BJ (cell line): Measurements from ENCODE around the gene GFOD1. TPM values are rescaled to one million over a fixed set of nuclear protein-coding genes. Genes with fewer than 3 reads are reported as not detected.

ENCODE experiments used
- CTCF ChIA-PET: fragments of 350-600 bp; formaldehyde crosslinking; extraction: SDS; loops from one replicate; lab custom pipeline; 2021; ENCODE audit warnings: antibody characterized with exemption, inconsistent platforms; lab: Yijun Ruan, JAX
- POLR2A ChIA-PET: fragments of 300-600 bp; sonication (Branson Sonifier 250); formaldehyde crosslinking; extraction: SDS; loops from one replicate; lab custom pipeline; 2021; ENCODE audit warnings: antibody characterized with exemption; lab: Charles Lee
- DNase-seq: peaks from one replicate; pipeline ENCODE4 v3.0.0-alpha.2; 2011; ENCODE audit warnings: low read depth
- H3K27me3 ChIP-seq: 2 replicates; pipeline ENCODE4 v1.6.0; 2011; ENCODE audit warnings: low read length; ENCODE audit not compliant: control insufficient read depth, insufficient read depth
- H3K36me3 ChIP-seq: 2 replicates; pipeline ENCODE4 v1.5.1; 2011; ENCODE audit warnings: low read length; ENCODE audit not compliant: control insufficient read depth, insufficient read depth
- H3K4me3 ChIP-seq: 2 replicates; pipeline ENCODE4 v1.5.1; 2011; ENCODE audit warnings: low read depth, mild to moderate bottlenecking, control low read depth, low read length
- polyA plus RNA-seq: library from polyadenylated mRNA; depleted of rRNA; stranded (reverse); fragments of >200 nt; gene quantifications from 2 replicates; pipeline ENCODE4 v1.2.3, GENCODE V29; 2011
- TF ChIP-seq, protein P1 (sequence below): IDR thresholded peaks from 2 replicates; pipeline ENCODE4 v1.5.1; 2011; ENCODE audit warnings: low read depth, mild to moderate bottlenecking, control low read depth, inconsistent platforms, low read length, moderate library complexity; ENCODE audit not compliant: insufficient read depth

Gene GFOD1
- polyA plus RNA-seq, 1 experiment, result 0.76 TPM

DNA sequence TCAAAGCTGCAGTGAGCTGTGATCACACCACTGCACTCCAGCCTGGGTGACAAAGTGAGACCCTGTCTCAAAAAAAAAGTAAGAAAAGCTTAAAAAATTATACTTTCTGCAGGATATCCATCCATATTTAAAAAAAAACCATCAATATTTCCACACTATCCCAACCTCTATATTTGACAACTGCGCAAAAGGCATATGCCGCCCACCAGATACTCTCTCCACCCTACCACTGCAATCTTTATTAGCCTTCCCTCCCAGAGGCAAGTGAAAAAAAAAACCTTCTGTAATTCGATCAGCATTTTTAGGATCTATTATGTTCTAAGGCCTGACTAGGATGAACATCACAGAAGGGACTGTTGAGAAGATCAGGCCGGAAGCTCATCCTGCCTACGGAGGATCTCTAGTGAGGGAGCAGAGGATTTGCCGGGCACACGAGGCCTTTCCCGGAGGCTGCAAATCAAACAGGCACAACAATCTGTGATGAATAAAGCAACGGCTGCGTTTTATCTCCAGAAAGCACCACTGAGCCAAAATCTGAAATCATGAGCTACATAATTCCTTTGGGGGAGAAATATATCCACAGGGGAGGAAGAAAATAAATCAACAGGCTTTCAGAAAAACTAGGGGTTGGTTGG is 65.9 kb downstream of the GFOD1 start:
- Histone ChIP-seq H3K36me3 (no peaks in the 10 kb centered on the region), H3K27me3 (no peaks in the 10 kb centered on the region), H3K4me3 (no peak overlapping the region)
- POLR2A ChIA-PET, result no interaction called here
- TF ChIP-seq, protein P1, sequence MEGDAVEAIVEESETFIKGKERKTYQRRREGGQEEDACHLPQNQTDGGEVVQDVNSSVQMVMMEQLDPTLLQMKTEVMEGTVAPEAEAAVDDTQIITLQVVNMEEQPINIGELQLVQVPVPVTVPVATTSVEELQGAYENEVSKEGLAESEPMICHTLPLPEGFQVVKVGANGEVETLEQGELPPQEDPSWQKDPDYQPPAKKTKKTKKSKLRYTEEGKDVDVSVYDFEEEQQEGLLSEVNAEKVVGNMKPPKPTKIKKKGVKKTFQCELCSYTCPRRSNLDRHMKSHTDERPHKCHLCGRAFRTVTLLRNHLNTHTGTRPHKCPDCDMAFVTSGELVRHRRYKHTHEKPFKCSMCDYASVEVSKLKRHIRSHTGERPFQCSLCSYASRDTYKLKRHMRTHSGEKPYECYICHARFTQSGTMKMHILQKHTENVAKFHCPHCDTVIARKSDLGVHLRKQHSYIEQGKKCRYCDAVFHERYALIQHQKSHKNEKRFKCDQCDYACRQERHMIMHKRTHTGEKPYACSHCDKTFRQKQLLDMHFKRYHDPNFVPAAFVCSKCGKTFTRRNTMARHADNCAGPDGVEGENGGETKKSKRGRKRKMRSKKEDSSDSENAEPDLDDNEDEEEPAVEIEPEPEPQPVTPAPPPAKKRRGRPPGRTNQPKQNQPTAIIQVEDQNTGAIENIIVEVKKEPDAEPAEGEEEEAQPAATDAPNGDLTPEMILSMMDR, result no peak
- DNase-seq, result no peak
- CTCF ChIA-PET, result interaction anchor here (0.6 to 1.2 kb wide), 5 partner anchors 10 to 153 kb away, joined by 3 to 6 read pairs (median 3); partner anchors contain the start of gene SIRT5

DNA sequence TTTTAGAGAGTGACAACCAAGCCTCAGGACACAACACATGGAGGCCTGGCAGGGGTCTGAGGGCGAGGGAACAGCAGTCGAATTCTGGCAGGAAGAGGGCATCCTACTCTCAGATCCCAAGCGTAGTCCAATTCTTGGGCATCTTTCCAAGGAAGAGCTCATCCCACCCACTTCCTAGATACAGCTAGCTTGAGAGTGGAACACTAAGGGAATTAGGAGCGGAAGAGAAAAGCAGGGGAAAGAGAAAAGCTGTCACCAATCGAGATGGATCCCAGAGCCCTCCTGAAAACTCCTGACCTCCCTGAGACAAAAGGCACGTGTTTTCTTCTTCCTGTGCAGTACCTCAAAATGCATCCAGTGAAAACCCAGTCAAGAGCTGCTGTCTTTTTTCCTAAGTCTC is 67.1 kb downstream of the GFOD1 start:
- CTCF ChIA-PET, result interaction anchor here (1.1 kb wide), 1 partner anchor 113 kb away, joined by 3 read pairs; no protein-coding TSS in a partner anchor
- Histone ChIP-seq H3K4me3 (no peak overlapping the region), H3K36me3 (no peaks in the 10 kb centered on the region), H3K27me3 (no peaks in the 10 kb centered on the region)
- TF ChIP-seq, protein P1, result no peak
- POLR2A ChIA-PET, result no interaction called here
- no peak for DNase-seq

DNA sequence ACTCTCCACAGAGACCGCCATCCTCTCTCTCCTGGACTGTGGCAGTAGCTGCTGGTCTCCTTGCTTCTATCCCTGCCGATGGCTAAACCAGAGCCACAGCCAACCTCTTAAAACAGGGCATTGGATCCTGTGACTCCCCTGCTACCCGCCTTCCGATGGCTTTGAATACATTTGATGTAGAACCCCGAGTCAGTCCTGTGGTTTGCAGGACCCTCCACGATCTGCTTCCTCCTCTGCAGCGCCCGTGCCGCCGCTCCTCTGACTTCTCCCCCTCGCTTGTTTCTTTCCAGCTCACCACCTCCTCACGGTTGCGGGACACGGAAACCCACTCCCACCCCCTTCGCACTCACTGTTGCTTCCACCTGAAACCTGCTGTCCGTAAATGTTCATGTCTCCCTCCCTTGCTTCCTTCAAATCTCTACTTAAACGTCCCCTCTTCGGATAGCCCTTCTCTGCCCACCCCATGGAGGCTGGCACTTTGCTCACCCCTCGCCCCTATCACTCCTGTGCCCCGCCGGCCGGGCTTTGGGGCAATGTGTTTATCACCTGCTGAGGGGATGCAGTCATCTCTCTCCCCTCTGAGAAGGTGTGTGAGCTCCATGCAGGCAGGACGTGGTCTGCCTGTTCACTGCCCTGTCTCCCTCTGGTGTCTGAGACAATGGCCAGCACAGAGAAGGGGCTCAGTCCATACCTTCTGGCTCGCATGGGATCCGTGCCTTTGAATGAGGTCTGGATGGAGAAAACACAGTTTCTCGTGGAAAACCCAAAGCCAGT is 67.8 kb downstream of the GFOD1 start:
- TF ChIP-seq, protein P1, result no peak
- Histone ChIP-seq H3K4me3 (no peak overlapping the region), H3K36me3 (no peaks in the 10 kb centered on the region), H3K27me3 (no peaks in the 10 kb centered on the region)
- ChIA-PET POLR2A (no interaction called here), CTCF (interaction anchor here (1.1 kb wide), 1 partner anchor 113 kb away, joined by 3 read pairs; no protein-coding TSS in a partner anchor)
- no peak for DNase-seq

DNA sequence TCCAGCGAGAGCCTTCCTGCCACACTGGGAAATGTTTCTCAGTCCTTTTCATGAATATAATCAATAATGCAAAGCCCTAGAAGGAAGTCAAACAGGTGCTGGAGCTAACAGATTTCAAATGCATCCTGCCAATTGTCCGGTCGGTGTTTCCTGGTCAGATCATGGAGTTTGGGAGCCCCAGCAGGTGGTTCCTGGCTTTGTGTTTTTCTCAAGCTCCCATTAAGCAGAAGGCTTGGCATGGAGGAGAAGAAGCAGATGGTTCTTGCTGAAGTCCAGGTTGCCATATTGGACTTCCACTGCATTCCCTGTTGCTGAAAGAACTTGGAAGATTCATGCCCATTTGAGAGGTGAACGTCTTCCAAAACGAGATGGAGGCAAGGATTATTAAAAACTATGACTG is 68.6 kb downstream of the GFOD1 start:
- TF ChIP-seq, protein P1, result no peak
- ChIA-PET CTCF (interaction anchor here (1.0 kb wide), 1 partner anchor 44 kb away, joined by 3 read pairs; no protein-coding TSS in a partner anchor), POLR2A (no interaction called here)
- Histone ChIP-seq H3K27me3 (no peaks in the 10 kb centered on the region), H3K36me3 (no peaks in the 10 kb centered on the region), H3K4me3 (no peak overlapping the region)
- DNase-seq, result no peak

DNA sequence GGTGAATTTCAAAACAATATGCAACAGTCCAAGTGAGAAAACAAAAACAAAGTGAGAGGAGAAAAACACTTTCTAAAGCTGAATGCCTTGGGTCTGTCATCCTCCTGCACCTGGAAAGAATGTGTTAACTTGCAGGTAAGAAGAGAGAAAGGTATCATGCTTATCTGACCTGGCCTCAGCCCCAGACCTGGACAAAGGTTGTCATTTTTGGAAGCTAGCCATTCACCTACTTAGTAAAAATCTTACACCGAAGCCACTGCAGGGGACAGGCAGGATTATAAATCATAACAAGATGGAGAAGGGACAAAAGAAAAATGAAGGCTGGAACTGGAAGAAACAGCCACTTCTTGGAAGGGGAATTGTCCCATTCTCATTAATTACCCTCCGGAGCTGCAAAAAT is 69.4 kb downstream of the GFOD1 start:
- POLR2A ChIA-PET, result no interaction called here
- CTCF ChIA-PET, result interaction anchor here (1.0 kb wide), 1 partner anchor 45 kb away, joined by 3 read pairs; no protein-coding TSS in a partner anchor
- H3K27me3 ChIP-seq, result no peaks in the 10 kb centered on the region; the same call in 1 of the 2 replicates
- TF ChIP-seq, protein P1, result no peak
- H3K36me3 ChIP-seq, result no peaks in the 10 kb centered on the region
- no peak for DNase-seq
- H3K4me3 ChIP-seq, result no peak overlapping the region
